Stomach (tissue), 9 donors: ENCODE results near the gene XG. TPM values are rescaled to one million over a fixed set of nuclear protein-coding genes. Genes with fewer than 3 reads are reported as not detected.

Source experiments
- DNase-seq, 2 donors: peaks; one replicate each; pipeline versions ENCODE4 v3.0.0 to v3.0.0-alpha.2; 2013 to 2019
- H3K27ac ChIP-seq, 5 donors: fragments of 200-600 bp in 4 of 5; sonication (generic) in 4 of 5; one replicate each; pipeline ENCODE4 v1.5.1; 2013 to 2019; ENCODE audit warnings: mild to moderate bottlenecking in 1 of 5, moderate library complexity in 1 of 5
- H3K27me3 ChIP-seq, 3 donors: fragments of 200-600 bp; sonication (generic); one replicate each; pipeline ENCODE4 v1.5.1; 2017 to 2019; ENCODE audit warnings: mixed run types in 1 of 3
- H3K36me3 ChIP-seq, 4 donors: fragments of 200-600 bp; sonication (generic); 1 replicate in 3 of 4; 2 replicates in 1 of 4; pipeline ENCODE4 v1.5.1; 2016 to 2019
- H3K4me1 ChIP-seq, 4 donors: fragments of 200-600 bp; sonication (generic); one replicate each; pipeline ENCODE4 v1.5.1; 2016 to 2019
- H3K4me3 ChIP-seq, 4 donors: fragments of 200-600 bp; sonication (generic) in 3 of 4; one replicate each; pipeline ENCODE4 v1.5.1; 2016 to 2019; ENCODE audit warnings: mild to moderate bottlenecking in 1 of 4
- H3K9me3 ChIP-seq, 4 donors: fragments of 200-600 bp; sonication (generic); one replicate each; pipeline ENCODE4 v1.5.1; 2016 to 2019
- CTCF ChIP-seq, 7 experiments: fragments of 450-650 bp in 4 of 7; fragments of 200-600 bp in 3 of 7; sonication (generic) in 3 of 7; IDR thresholded peaks; one replicate each; pipeline ENCODE4 v1.5.1; 2016 to 2019; ENCODE audit warnings: antibody characterized with exemption in 7 of 7, control low read depth in 2 of 7, mild to moderate bottlenecking in 1 of 7
- EP300 ChIP-seq: sonication (generic); formaldehyde crosslinking; IDR thresholded peaks from one replicate; pipeline ENCODE4 v1.6.1; 2017; ENCODE audit warnings: antibody characterized with exemption
- POLR2A ChIP-seq, 4 donors: fragments of 450-650 bp; IDR thresholded peaks; one replicate each; pipeline ENCODE4 v1.6.1; 2016; ENCODE audit warnings: antibody characterized with exemption in 4 of 4, control low read depth in 2 of 4, mild to moderate bottlenecking in 1 of 4, moderate library complexity in 1 of 4
- POLR2AphosphoS5 ChIP-seq, 3 donors: sonication (generic); formaldehyde crosslinking; IDR thresholded peaks; one replicate each; pipeline ENCODE4 v1.6.1; 2016; ENCODE audit warnings: antibody characterized with exemption in 3 of 3
- WGBS, 5 donors: extraction: QIAGEN DNeasy Blood & Tissue Kit in 3 of 5; methylation state at CpG; one replicate each; pipeline versions ENCODE4 v1.1.5 to v1.1.7; 2013 to 2018; 5-methylcytosine and 5-hydroxymethylcytosine counted together
- intact Hi-C: fragments of 100-400 bp; cut with DNase I; formaldehyde crosslinking; loops from one replicate; pipeline ENCODE4 v1.15.1; 2023; ENCODE audit warnings: low total_unique reads
- polyA plus RNA-seq, 3 donors: library from polyadenylated mRNA; stranded (reverse); fragments of 200-250 nt; gene quantifications; one replicate each; pipeline ENCODE4 v1.2.3, GENCODE V29; 2013
- total RNA-seq, 5 donors: library from RNA; depleted of rRNA; stranded (reverse); fragments of >200 nt; gene quantifications; one replicate each; pipeline versions ENCODE4 v1.1.0 to v1.2.3, GENCODE V29; 2014 to 2016
- donor health status: healthy with polysubstance abuse.
- donor health status: Bipolar disorder and iron deficiency.
- donor health status: healthy.

Gene XG
- total and polyA plus RNA-seq, 8 donors = 0.70 TPM; not detected in 7

GRCh38 chrX:2715066-2715600 lies 36.7 kb upstream of the XG start:
- 86 to 95% (median 91%) methylated on average over 11 of the region's 11 CpGs for WGBS, 5 donors
- intact Hi-C loops = no loop called here
- TF ChIP-seq POLR2AphosphoS5 (IDR thresholded peaks at IDR 0.05) (no peak), POLR2A (IDR thresholded peaks at IDR 0.05) (no peak), CTCF (IDR thresholded peaks at IDR 0.05) (no peak)
- Histone ChIP-seq H3K4me1 (peaks cover under 1 to 12% (median 5%) of the 10 kb centered on the region in 4 donors), H3K9me3 (no peaks in the 10 kb centered on the region), H3K4me3 (no peak overlapping the region), H3K27me3 (no peaks in the 10 kb centered on the region), H3K27ac (no peak overlapping the region), H3K36me3 (peaks cover 36 to 80% (median 75%) of the 10 kb centered on the region in 4 donors)
- DNase-seq = no peak

DNA sequence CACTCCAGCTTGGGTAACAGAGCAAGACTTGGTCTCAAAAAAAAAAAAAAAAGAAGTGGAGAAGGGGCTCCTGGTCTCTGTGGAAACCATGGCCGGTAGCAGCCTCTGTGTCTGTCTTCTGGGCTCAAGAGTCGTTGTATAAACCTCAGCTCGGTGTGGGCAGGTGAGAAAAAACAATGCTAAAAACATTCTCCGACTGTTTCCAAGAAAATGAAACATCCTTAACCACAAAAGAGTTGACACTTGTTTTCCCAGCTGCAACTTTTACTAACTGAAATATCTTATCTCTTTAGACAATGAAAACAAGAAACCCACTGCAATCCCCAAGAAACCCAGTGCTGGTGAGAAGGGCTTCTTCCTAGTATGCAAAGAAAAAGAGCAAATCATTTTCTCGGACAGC lies 34.5 kb upstream of the XG start:
- 68 to 89% (median 77%) methylated on average over 5 of the region's 5 CpGs for WGBS, 5 donors
- peaks cover 0 to 4% (median 0%) of the 10 kb centered on the region in 4 donors for H3K4me1 ChIP-seq
- TF ChIP-seq CTCF (IDR thresholded peaks at IDR 0.05) (no peak), POLR2AphosphoS5 (IDR thresholded peaks at IDR 0.05) (no peak), POLR2A (IDR thresholded peaks at IDR 0.05) (no peak), EP300 (no peak)
- H3K4me3 ChIP-seq = no peak overlapping the region
- no peak for DNase-seq
- H3K36me3 ChIP-seq = peaks cover 45 to 91% (median 88%) of the 10 kb centered on the region in 4 donors
- intact Hi-C loops = no loop called here
- H3K27me3 ChIP-seq = no peaks in the 10 kb centered on the region
- H3K27ac ChIP-seq = no peak overlapping the region
- H3K9me3 ChIP-seq = no peaks in the 10 kb centered on the region

- Histone ChIP-seq H3K4me3 (no peak overlapping the region), H3K27ac (no peak overlapping the region), H3K36me3 (peaks cover 51 to 96% (median 94%) of the 10 kb centered on the region in 4 donors), H3K4me1 (no peaks in the 10 kb centered on the region), H3K27me3 (no peaks in the 10 kb centered on the region), H3K9me3 (no peaks in the 10 kb centered on the region)
- intact Hi-C loops = no loop called here
- 92 to 100% (median 99%) methylated on average over 2 of the region's 2 CpGs for WGBS, 5 donors
- TF ChIP-seq EP300 (no peak), CTCF (IDR thresholded peaks at IDR 0.05) (no peak), POLR2AphosphoS5 (IDR thresholded peaks at IDR 0.05) (no peak), POLR2A (IDR thresholded peaks at IDR 0.05) (no peak)
- no peak for DNase-seq
Observed at GRCh38 chrX:2718821-2719220, 33.0 kb upstream of the XG start.

DNA sequence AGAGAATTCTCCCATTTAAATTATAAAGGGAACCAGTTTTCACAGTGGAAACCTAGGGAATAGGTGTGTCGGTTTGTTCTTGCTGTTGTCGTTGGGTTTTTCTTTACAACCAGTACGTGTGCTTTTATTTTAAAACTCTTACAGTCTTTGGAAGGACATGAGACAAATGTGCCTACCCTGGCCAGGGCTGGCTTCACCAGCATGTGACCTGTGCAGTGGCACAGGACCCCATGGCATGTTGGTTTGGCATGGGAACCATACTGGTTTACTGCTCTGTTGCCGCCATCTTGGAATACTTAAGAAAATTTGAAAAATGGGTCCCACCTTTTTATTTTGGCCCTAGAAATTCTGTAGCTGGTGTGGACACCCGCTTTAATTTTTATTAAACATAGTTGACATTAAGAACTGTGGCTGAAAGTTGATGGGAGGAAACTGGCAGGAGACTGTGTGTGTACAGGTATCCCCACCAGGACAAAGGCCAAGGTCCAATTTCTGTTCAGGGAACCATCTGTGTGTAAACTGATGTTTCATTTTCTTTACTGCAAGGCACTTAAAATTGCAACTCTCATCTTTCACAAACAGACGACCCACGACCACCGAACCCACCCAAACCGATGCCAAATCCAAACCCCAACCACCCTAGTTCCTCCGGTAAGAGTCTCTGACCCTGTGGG lies 31.9 kb upstream of the XG start:
- no peaks in the 10 kb centered on the region for H3K4me1 ChIP-seq
- no peak overlapping the region for H3K27ac ChIP-seq
- H3K27me3 ChIP-seq = no peaks in the 10 kb centered on the region
- H3K36me3 ChIP-seq = peaks cover 59 to 100% (median 100%) of the 10 kb centered on the region in 4 donors
- no peaks in the 10 kb centered on the region for H3K9me3 ChIP-seq
- 95 to 98% (median 97%) methylated on average over 10 of the region's 10 CpGs for WGBS, 5 donors
- intact Hi-C loops = no loop called here
- no peak for DNase-seq
- H3K4me3 ChIP-seq = no peak overlapping the region
- no peak for TF ChIP-seq POLR2A (IDR thresholded peaks at IDR 0.05)
- TF ChIP-seq POLR2AphosphoS5 (IDR thresholded peaks at IDR 0.05) = no peak
- TF ChIP-seq CTCF (IDR thresholded peaks at IDR 0.05) = no peak
- no peak for TF ChIP-seq EP300
